Activated CD4-positive, alpha-beta T cell treated with anti-CD3 and anti-CD28 coated beads for 24 hours (primary cell): ENCODE data around the gene MAST1.
"Not testable (repeated sequence)": the region's sequence is repeated elsewhere in the genome, so short reads cannot be mapped to it uniquely, and the experiment has no call there.

Experiments used
- DNase-seq, 2 donors: peaks; one replicate each; pipeline ENCODE4 v3.0.0-alpha.2; 2020; ENCODE audit warnings: low read depth in 2 of 2

Gene MAST1

GRCh38 chr19:12838182-12838885 is at the start of gene MAST1:
MAST1 (plus strand) TSS chr19:12838515; CDS start chr19:12838573, 58 bp downstream.
- no peak for DNase-seq

GRCh38 chr19:12788682-12789097 is 49.6 kb upstream of the MAST1 start:
- no peak for DNase-seq

- DNase-seq = no peak
Measured at GRCh38 chr19:12789098-12789903, 49.0 kb upstream of the MAST1 start.

- DNase-seq = peak; percentile 83 to 95
Measured at GRCh38 chr19:12789904-12790619, 48.3 kb upstream of the MAST1 start.

GRCh38 chr19:12790628-12791344 is 47.5 kb upstream of the MAST1 start:
- no peak for DNase-seq

GRCh38 chr19:12791345-12792050 is 46.8 kb upstream of the MAST1 start, which contains the start of gene JUNB:
JUNB (plus strand) TSS chr19:12791486; CDS start chr19:12791772, 286 bp downstream.
- peak; percentile 95 to 96 for DNase-seq

GRCh38 chr19:12792051-12792852 is 46.1 kb upstream of the MAST1 start:
- peak in 1 of 2 donors; percentile 53 for DNase-seq

GRCh38 chr19:12792853-12793289 is 45.4 kb upstream of the MAST1 start:
- no peak for DNase-seq

GRCh38 chr19:12793290-12794195 is 44.8 kb upstream of the MAST1 start:
- DNase-seq = peak; percentile 86 to 87

- DNase-seq = no peak
Measured at GRCh38 chr19:12794196-12794941, 43.9 kb upstream of the MAST1 start.

- no peak for DNase-seq
Measured at GRCh38 chr19:12794971-12795381, 43.3 kb upstream of the MAST1 start.

- peak in 1 of 2 donors; percentile 68 for DNase-seq
Measured at GRCh38 chr19:12796146-12797071, 41.9 kb upstream of the MAST1 start.

GRCh38 chr19:12797141-12797587 is 41.2 kb upstream of the MAST1 start:
- no peak for DNase-seq

GRCh38 chr19:12797607-12798006 is 40.7 kb upstream of the MAST1 start:
- not testable (repeated sequence) for DNase-seq

- DNase-seq = no peak
Measured at GRCh38 chr19:12799742-12800465, 38.4 kb upstream of the MAST1 start.

GRCh38 chr19:12800466-12800770 is 37.9 kb upstream of the MAST1 start:
- DNase-seq = no peak
